Stomach (tissue), 9 donors: ENCODE results near the gene RHOBTB1. TPM values are rescaled to one million over a fixed set of nuclear protein-coding genes. Genes with fewer than 3 reads are reported as not detected.

ENCODE experiments used
- DNase-seq, 2 donors: peaks; one replicate each; pipeline versions ENCODE4 v3.0.0 to v3.0.0-alpha.2; 2013 to 2019
- H3K27ac ChIP-seq, 5 donors: fragments of 200-600 bp in 4 of 5; sonication (generic) in 4 of 5; one replicate each; pipeline ENCODE4 v1.5.1; 2013 to 2019; ENCODE audit warnings: mild to moderate bottlenecking in 1 of 5, moderate library complexity in 1 of 5
- H3K27me3 ChIP-seq, 3 donors: fragments of 200-600 bp; sonication (generic); one replicate each; pipeline ENCODE4 v1.5.1; 2017 to 2019; ENCODE audit warnings: mixed run types in 1 of 3
- H3K36me3 ChIP-seq, 4 donors: fragments of 200-600 bp; sonication (generic); 1 replicate in 3 of 4; 2 replicates in 1 of 4; pipeline ENCODE4 v1.5.1; 2016 to 2019
- H3K4me1 ChIP-seq, 4 donors: fragments of 200-600 bp; sonication (generic); one replicate each; pipeline ENCODE4 v1.5.1; 2016 to 2019
- H3K4me3 ChIP-seq, 4 donors: fragments of 200-600 bp; sonication (generic) in 3 of 4; one replicate each; pipeline ENCODE4 v1.5.1; 2016 to 2019; ENCODE audit warnings: mild to moderate bottlenecking in 1 of 4
- H3K9me3 ChIP-seq, 4 donors: fragments of 200-600 bp; sonication (generic); one replicate each; pipeline ENCODE4 v1.5.1; 2016 to 2019
- EP300 ChIP-seq: sonication (generic); formaldehyde crosslinking; IDR thresholded peaks from one replicate; pipeline ENCODE4 v1.6.1; 2017; ENCODE audit warnings: antibody characterized with exemption
- POLR2A ChIP-seq, 4 donors: fragments of 450-650 bp; IDR thresholded peaks; one replicate each; pipeline ENCODE4 v1.6.1; 2016; ENCODE audit warnings: antibody characterized with exemption in 4 of 4, control low read depth in 2 of 4, mild to moderate bottlenecking in 1 of 4, moderate library complexity in 1 of 4
- POLR2AphosphoS5 ChIP-seq, 3 donors: sonication (generic); formaldehyde crosslinking; IDR thresholded peaks; one replicate each; pipeline ENCODE4 v1.6.1; 2016; ENCODE audit warnings: antibody characterized with exemption in 3 of 3
- WGBS, 5 donors: extraction: QIAGEN DNeasy Blood & Tissue Kit in 3 of 5; methylation state at CpG; one replicate each; pipeline versions ENCODE4 v1.1.5 to v1.1.7; 2013 to 2018; 5-methylcytosine and 5-hydroxymethylcytosine counted together
- intact Hi-C: fragments of 100-400 bp; cut with DNase I; formaldehyde crosslinking; loops from one replicate; pipeline ENCODE4 v1.15.1; 2023; ENCODE audit warnings: low total_unique reads
- polyA plus RNA-seq, 3 donors: library from polyadenylated mRNA; stranded (reverse); fragments of 200-250 nt; gene quantifications; one replicate each; pipeline ENCODE4 v1.2.3, GENCODE V29; 2013
- total RNA-seq, 5 donors: library from RNA; depleted of rRNA; stranded (reverse); fragments of >200 nt; gene quantifications; one replicate each; pipeline versions ENCODE4 v1.1.0 to v1.2.3, GENCODE V29; 2014 to 2016
- TF ChIP-seq, protein P1 (sequence below), 7 experiments: fragments of 450-650 bp in 4 of 7; fragments of 200-600 bp in 3 of 7; sonication (generic) in 3 of 7; IDR thresholded peaks; one replicate each; pipeline ENCODE4 v1.5.1; 2016 to 2019; ENCODE audit warnings: antibody characterized with exemption in 7 of 7, control low read depth in 2 of 7, mild to moderate bottlenecking in 1 of 7
- donor health status: healthy with polysubstance abuse.
- donor health status: Bipolar disorder and iron deficiency.
- donor health status: healthy.

The RHOBTB1 gene
- total and polyA plus RNA-seq, 8 donors: 2.3 to 302 (median 21.9) TPM

DNA sequence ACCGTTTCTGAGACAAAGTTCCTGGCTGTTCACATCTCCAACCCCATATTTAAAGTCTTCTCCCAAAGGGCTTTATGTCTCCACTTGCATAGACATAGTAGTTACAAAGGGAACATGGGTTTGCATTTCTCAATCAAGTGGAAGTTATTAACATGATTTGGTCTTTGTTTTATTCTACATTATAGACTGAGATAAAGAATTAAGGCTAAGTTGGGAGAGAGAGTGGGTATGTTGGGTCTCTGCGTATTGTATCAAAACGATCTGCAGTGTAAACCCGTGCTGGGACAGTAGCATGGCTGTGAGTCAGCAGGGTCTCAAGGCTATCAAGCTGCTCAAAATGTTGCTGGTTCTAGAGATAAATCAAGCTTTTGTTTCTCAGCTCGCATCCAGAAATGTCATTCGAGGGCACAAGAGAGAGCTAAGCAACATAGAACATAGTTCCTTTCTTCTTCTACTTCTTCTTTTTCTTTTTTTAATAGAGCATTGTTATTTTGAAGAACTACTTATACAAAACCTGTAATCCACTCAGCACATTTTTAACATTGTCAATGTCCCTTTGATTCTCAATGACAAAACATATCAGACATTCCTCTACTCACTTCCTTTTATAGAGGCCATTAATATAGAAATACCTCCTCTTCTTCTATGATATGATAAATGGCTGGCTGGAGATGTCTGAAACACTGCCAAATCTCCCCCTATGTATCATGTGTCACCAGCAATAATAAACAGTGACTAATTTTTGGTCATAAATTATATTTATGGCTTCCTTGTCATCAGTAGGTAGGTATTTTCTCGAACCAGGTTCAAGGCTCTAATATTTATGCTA is 34.5 kb upstream of the RHOBTB1 start:
- H3K27me3 ChIP-seq: no peaks in the 10 kb centered on the region
- peak in 1 of 2 donors; percentile 38 for DNase-seq
- intact Hi-C loops: no loop called here
- H3K4me3 ChIP-seq: no peak overlapping the region
- no peaks in the 10 kb centered on the region for H3K9me3 ChIP-seq
- no peaks in the 10 kb centered on the region for H3K36me3 ChIP-seq
- 24 to 52% (median 39%) methylated on average over 7 of the region's 7 CpGs for WGBS, 5 donors
- no peak for TF ChIP-seq EP300
- TF ChIP-seq, protein P1, sequence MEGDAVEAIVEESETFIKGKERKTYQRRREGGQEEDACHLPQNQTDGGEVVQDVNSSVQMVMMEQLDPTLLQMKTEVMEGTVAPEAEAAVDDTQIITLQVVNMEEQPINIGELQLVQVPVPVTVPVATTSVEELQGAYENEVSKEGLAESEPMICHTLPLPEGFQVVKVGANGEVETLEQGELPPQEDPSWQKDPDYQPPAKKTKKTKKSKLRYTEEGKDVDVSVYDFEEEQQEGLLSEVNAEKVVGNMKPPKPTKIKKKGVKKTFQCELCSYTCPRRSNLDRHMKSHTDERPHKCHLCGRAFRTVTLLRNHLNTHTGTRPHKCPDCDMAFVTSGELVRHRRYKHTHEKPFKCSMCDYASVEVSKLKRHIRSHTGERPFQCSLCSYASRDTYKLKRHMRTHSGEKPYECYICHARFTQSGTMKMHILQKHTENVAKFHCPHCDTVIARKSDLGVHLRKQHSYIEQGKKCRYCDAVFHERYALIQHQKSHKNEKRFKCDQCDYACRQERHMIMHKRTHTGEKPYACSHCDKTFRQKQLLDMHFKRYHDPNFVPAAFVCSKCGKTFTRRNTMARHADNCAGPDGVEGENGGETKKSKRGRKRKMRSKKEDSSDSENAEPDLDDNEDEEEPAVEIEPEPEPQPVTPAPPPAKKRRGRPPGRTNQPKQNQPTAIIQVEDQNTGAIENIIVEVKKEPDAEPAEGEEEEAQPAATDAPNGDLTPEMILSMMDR (IDR thresholded peaks at IDR 0.05): no peak
- no peak for TF ChIP-seq POLR2A (IDR thresholded peaks at IDR 0.05)
- TF ChIP-seq POLR2AphosphoS5 (IDR thresholded peaks at IDR 0.05): peak in 1 of 3 donors; percentile 39
- H3K27ac ChIP-seq: peak overlapping the region; percentile 39 to 85 (median 76)
- peaks cover 18 to 55% (median 33%) of the 10 kb centered on the region in 4 donors for H3K4me1 ChIP-seq

DNA sequence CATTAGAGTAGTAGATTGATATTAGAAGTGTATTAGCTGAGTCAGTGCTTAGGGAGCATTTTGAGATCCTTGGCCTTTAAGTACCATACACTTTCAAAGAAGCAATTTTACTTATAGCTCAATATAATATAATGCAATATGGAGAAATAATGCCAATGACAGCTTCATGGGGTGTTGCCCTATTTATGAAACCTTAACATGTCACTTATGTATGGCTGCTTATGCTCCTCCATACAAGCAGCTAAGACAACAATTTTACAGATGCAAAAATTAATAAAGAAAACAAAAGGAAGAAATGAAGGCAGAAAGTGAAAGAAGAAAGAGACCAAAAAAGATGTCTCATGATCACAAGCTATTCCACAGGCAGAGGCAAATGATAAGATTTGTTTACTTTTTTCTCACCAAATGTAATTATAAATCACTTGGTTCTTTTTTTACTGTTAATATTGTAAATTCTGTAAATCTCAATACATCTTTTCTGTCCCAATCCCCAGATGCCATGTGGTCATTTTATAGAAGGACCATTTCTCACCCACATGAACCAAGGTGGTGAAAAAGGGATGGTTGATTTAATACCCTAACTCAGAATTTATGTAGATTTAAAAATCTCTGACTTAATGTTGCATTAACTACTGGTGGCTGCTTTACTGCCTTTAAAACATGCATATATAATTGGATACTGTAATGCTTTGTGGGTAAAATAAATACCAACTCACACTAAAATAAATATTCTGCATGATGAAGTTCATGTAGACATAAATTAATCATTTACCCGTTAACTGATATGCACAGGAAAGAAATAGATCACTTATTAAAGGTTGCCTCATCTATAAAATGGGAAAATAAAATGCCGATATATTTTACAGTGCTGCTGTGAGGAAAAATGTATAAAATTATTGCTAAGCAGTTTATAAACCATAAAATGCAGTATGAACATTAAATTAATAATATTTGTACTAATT is 33.5 kb upstream of the RHOBTB1 start:
- no peaks in the 10 kb centered on the region for H3K9me3 ChIP-seq
- WGBS, 5 donors: 32 to 55% (median 51%) methylated on average over 2 of the region's 2 CpGs

DNA sequence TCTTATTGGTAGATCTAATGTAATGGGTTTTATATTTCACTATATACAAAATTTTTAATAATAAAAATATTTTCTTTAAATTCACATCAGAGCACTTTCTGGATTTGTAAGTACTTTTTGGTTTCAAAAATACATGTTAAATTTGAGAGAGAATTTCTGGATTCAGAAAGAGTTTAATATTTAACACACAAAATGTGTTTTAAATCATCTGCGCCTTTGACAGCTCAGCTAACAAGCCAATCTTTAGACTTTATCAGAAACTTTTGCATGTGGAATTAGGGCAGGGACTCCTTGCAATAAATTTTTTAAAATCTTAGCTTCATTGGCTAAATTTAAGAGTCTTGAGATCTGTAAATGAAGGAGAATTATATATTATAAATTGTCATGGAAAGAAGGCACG is 32.7 kb upstream of the RHOBTB1 start:
- 41 to 57% (median 54%) methylated on average over 2 of the region's 2 CpGs for WGBS, 5 donors

More for the DNA sequence above, 33.5 kb upstream of the RHOBTB1 start:
- no peak overlapping the region for H3K4me3 ChIP-seq
- H3K36me3 ChIP-seq: no peaks in the 10 kb centered on the region
- H3K4me1 ChIP-seq: peaks cover 18 to 55% (median 33%) of the 10 kb centered on the region in 4 donors
- H3K27me3 ChIP-seq: no peaks in the 10 kb centered on the region
- peak overlapping the region in 4 of 5 donors; percentile 53 to 82 (median 74) for H3K27ac ChIP-seq
- no peak for TF ChIP-seq EP300
- no peak for TF ChIP-seq POLR2AphosphoS5 (IDR thresholded peaks at IDR 0.05)
- TF ChIP-seq, protein P1 (IDR thresholded peaks at IDR 0.05): no peak
- no peak for TF ChIP-seq POLR2A (IDR thresholded peaks at IDR 0.05)
- intact Hi-C loops: no loop called here
- peak in 1 of 2 donors; percentile 41 for DNase-seq

More for the DNA sequence above, 32.7 kb upstream of the RHOBTB1 start:
- TF ChIP-seq, protein P1 (IDR thresholded peaks at IDR 0.05): no peak
- TF ChIP-seq POLR2A (IDR thresholded peaks at IDR 0.05) (no peak), EP300 (no peak), POLR2AphosphoS5 (IDR thresholded peaks at IDR 0.05) (no peak)
- Histone ChIP-seq H3K9me3 (no peaks in the 10 kb centered on the region), H3K36me3 (no peaks in the 10 kb centered on the region), H3K27ac (peak overlapping the region in 4 of 5 donors; percentile 53 to 82 (median 68)), H3K27me3 (no peaks in the 10 kb centered on the region), H3K4me1 (peaks cover 18 to 55% (median 33%) of the 10 kb centered on the region in 4 donors), H3K4me3 (no peak overlapping the region)
- intact Hi-C loops: no loop called here
- DNase-seq: no peak
